ENCODE results near the gene SH3BP4.

SH3BP4 gene

DNA sequence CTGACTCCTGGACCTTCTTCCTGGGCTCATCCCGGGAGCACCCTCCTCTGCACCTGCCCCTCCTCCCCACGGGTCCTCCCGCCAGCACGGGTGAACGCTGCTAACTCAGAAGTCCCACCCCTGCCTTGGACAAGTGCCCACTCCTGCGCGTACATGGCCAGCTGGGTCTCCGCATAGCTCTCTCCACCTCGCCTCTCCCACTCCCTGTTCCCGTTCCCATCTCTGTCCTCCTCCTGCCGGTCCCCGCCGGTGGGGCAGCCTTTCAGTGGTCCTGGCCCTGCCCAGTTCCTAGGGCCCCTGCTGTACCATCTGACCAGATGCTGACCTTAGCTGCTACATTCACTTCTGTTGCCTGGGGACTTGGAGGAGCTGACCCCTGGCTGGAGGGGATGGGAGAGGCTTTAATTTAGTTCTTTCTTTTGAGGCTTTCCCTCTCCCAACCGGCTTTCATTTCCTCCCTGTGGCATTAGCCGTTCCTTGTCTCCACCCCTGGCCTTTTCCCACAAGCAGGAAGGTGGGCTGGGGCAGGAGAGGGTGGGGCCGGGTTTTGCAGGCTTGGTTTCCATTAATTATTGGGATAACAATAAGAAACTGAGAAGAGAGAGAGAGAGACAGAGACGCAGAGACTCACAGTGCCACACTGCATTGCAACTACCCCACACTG is 136.1 kb downstream of the SH3BP4 start:
- Histone ChIP-seq H3K4me3 (ENCODE audit: insufficient read depth, low read length, poor library complexity, severe bottlenecking) (no peak overlapping the region), H4K20me1 (ENCODE audit: low read depth, low read length) (no peaks in the 10 kb centered on the region), H3K27me3 (ENCODE audit: low read length) (no peaks in the 10 kb centered on the region), H3K4me2 (ENCODE audit: low read depth, low read length, poor library complexity, severe bottlenecking) (no peak overlapping the region), H3K9me3 (ENCODE audit: insufficient read depth, low read length) (no peaks in the 10 kb centered on the region), H2AFZ (ENCODE audit: low read depth, low read length, severe bottlenecking) (no peak overlapping the region), H3K9ac (ENCODE audit: low read length) (no peak overlapping the region), H3K36me3 (ENCODE audit: low read length) (no peaks in the 10 kb centered on the region), H3K9me2 (replicated peaks; ENCODE audit: insufficient read depth, low read length) (no peaks in the 10 kb centered on the region), H3K79me2 (ENCODE audit: insufficient read depth, low read length) (no peaks in the 10 kb centered on the region), H3K27ac (ENCODE audit: low read depth, low read length) (no peak overlapping the region), H3F3A (ENCODE audit: insufficient read depth) (no peaks in the 10 kb centered on the region)
- TF ChIP-seq, protein P1, sequence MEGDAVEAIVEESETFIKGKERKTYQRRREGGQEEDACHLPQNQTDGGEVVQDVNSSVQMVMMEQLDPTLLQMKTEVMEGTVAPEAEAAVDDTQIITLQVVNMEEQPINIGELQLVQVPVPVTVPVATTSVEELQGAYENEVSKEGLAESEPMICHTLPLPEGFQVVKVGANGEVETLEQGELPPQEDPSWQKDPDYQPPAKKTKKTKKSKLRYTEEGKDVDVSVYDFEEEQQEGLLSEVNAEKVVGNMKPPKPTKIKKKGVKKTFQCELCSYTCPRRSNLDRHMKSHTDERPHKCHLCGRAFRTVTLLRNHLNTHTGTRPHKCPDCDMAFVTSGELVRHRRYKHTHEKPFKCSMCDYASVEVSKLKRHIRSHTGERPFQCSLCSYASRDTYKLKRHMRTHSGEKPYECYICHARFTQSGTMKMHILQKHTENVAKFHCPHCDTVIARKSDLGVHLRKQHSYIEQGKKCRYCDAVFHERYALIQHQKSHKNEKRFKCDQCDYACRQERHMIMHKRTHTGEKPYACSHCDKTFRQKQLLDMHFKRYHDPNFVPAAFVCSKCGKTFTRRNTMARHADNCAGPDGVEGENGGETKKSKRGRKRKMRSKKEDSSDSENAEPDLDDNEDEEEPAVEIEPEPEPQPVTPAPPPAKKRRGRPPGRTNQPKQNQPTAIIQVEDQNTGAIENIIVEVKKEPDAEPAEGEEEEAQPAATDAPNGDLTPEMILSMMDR (IDR thresholded peaks at IDR 0.05; ENCODE audit: insufficient read depth, low read length, poor library complexity, severe bottlenecking), result no peak
- TF ChIP-seq EZH2phosphoT487 (conservative IDR thresholded peaks at IDR 0.05; ENCODE audit: low read length), result no peak

DNA sequence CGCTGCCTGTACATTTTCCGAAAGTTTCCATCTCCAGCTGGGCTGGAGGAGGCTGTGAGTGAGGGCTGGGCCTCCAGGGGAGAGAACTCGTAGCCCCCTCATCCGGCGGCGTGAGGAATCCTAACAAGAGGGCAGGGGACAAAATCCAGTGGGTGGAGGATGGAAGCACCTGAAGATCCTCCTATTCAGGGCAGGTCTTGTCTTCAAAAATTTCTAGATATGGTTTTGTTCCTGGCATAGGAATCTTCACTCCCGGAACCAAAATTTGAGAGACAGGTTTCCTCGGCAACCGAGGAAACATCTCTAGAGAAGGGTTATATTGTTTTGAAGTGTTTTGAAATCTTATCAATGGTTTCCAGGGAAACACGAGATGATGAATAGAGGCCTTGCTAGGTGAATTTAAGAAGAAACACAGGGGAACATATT is 136.7 kb downstream of the SH3BP4 start:
- H3K9ac ChIP-seq (ENCODE audit: low read length), result no peak overlapping the region
- H3K79me2 ChIP-seq (ENCODE audit: insufficient read depth, low read length), result no peaks in the 10 kb centered on the region
- no peaks in the 10 kb centered on the region for H3K36me3 ChIP-seq (ENCODE audit: low read length)
- H3K9me3 ChIP-seq (ENCODE audit: insufficient read depth, low read length), result no peaks in the 10 kb centered on the region
- H3K27me3 ChIP-seq (ENCODE audit: low read length), result no peaks in the 10 kb centered on the region
- H3K4me2 ChIP-seq (ENCODE audit: low read depth, low read length, poor library complexity, severe bottlenecking), result no peak overlapping the region
- no peaks in the 10 kb centered on the region for H3K9me2 ChIP-seq (replicated peaks; ENCODE audit: insufficient read depth, low read length)
- H3K27ac ChIP-seq (ENCODE audit: low read depth, low read length), result no peak overlapping the region
- no peak overlapping the region for H3K4me3 ChIP-seq (ENCODE audit: insufficient read depth, low read length, poor library complexity, severe bottlenecking)
- TF ChIP-seq, protein P1 (IDR thresholded peaks at IDR 0.05; ENCODE audit: insufficient read depth, low read length, poor library complexity, severe bottlenecking), result no peak
- no peak for TF ChIP-seq EZH2phosphoT487 (conservative IDR thresholded peaks at IDR 0.05; ENCODE audit: low read length)
- no peaks in the 10 kb centered on the region for H3F3A ChIP-seq (ENCODE audit: insufficient read depth)
- H4K20me1 ChIP-seq (ENCODE audit: low read depth, low read length), result no peaks in the 10 kb centered on the region
- H2AFZ ChIP-seq (ENCODE audit: low read depth, low read length, severe bottlenecking), result no peak overlapping the region

DNA sequence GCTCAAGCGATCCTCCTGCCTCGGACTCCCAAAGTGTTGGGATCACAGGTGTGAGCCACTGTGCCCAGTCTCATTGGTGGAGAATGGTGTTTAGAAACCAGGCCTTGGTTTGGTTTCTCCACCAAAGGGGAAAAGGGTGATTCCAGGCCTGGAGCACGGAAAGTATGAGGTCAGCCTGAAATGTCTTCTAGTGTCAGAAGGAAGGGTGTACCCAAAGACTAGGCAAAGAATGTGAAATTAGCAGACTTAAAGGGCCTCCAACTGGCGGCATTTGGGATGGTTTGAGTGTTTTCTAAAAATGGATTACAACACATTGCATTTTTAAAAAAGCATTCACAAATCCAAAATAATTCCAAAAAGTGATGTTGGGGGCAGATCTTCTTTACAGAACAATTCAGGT is 139.6 kb downstream of the SH3BP4 start:
- no peaks in the 10 kb centered on the region for H3K9me2 ChIP-seq (replicated peaks; ENCODE audit: insufficient read depth, low read length)
- no peak overlapping the region for H3K27ac ChIP-seq (ENCODE audit: low read depth, low read length)
- H3K9ac ChIP-seq (ENCODE audit: low read length), result no peak overlapping the region
- H3K36me3 ChIP-seq (ENCODE audit: low read length), result no peaks in the 10 kb centered on the region
- no peaks in the 10 kb centered on the region for H3K79me2 ChIP-seq (ENCODE audit: insufficient read depth, low read length)
- no peak overlapping the region for H3K4me3 ChIP-seq (ENCODE audit: insufficient read depth, low read length, poor library complexity, severe bottlenecking)
- no peaks in the 10 kb centered on the region for H3F3A ChIP-seq (ENCODE audit: insufficient read depth)
- no peaks in the 10 kb centered on the region for H3K27me3 ChIP-seq (ENCODE audit: low read length)
- TF ChIP-seq, protein P1 (IDR thresholded peaks at IDR 0.05; ENCODE audit: insufficient read depth, low read length, poor library complexity, severe bottlenecking), result no peak
- no peak for TF ChIP-seq EZH2phosphoT487 (conservative IDR thresholded peaks at IDR 0.05; ENCODE audit: low read length)
- H4K20me1 ChIP-seq (ENCODE audit: low read depth, low read length), result no peaks in the 10 kb centered on the region
- no peaks in the 10 kb centered on the region for H3K9me3 ChIP-seq (ENCODE audit: insufficient read depth, low read length)
- no peak overlapping the region for H3K4me2 ChIP-seq (ENCODE audit: low read depth, low read length, poor library complexity, severe bottlenecking)
- H2AFZ ChIP-seq (ENCODE audit: low read depth, low read length, severe bottlenecking), result no peak overlapping the region

Measured in SU-DHL-6 (cell line).